Activated CD4-positive, alpha-beta T cell treated with anti-CD3 and anti-CD28 coated beads, Interleukin-2, Interleukin-4, amounts not matched to agents 100 ng/mL and 50 ng/mL, durations not matched to agents 16 hours and 8 hours (primary cell): Measurements from ENCODE around the gene BLVRA.
"Not testable (repeated sequence)": the region's sequence is repeated elsewhere in the genome, so short reads cannot be mapped to it uniquely, and the experiment has no call there.

Source experiments
- DNase-seq: peaks from one replicate; pipeline ENCODE4 v3.0.0-alpha.2; 2020; ENCODE audit warnings: low spot score

The BLVRA gene, protein sequence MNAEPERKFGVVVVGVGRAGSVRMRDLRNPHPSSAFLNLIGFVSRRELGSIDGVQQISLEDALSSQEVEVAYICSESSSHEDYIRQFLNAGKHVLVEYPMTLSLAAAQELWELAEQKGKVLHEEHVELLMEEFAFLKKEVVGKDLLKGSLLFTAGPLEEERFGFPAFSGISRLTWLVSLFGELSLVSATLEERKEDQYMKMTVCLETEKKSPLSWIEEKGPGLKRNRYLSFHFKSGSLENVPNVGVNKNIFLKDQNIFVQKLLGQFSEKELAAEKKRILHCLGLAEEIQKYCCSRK

GRCh38 chr7:43758029-43758821 lies at the start of gene BLVRA:
TSS of gene BLVRA (plus strand) at chr7:43758680. CDS start at chr7:43771159, 12,479 bp downstream.
- DNase-seq, result peak; percentile 55

DNA sequence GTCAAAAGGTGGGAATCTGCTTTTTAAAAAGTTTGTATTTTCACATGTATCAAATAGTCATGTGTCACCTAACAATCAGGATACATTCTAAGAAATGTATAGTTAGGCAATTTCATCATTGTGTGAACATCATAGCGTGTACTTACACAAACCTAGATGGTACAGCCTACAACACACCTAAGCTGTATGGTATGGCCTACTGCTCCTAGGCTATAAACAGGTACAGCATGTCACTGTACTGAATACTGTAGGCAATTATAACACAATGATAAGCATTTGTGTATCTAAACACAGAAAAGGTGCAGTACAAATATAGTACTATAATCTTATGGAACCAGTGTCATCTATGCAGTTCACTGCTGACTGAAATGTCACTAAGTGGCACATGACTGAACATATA lies 47.0 kb upstream of the BLVRA start:
- DNase-seq, result no peak

GRCh38 chr7:43715966-43716365 lies 42.5 kb upstream of the BLVRA start:
- not testable (repeated sequence) for DNase-seq

DNA sequence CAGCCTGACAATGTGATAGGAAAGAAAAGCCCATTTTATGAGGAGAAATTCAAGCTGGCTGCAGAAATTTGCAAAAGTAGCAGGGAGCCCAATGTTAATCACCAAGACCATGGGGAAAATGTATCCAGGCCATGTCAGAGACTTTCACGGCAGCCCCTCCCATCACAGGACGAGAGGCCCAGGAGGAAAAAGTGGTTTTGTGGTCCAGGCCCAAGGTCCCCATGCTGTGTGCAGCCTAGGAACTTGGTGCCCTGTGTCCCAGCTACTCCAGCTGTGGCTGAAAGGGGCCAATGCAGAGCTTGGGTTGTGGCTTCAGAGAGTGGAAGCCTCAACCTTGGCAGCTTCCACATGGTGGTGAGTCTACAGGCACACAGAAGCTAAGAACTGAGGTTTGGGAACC lies 41.9 kb upstream of the BLVRA start:
- no peak for DNase-seq

DNA sequence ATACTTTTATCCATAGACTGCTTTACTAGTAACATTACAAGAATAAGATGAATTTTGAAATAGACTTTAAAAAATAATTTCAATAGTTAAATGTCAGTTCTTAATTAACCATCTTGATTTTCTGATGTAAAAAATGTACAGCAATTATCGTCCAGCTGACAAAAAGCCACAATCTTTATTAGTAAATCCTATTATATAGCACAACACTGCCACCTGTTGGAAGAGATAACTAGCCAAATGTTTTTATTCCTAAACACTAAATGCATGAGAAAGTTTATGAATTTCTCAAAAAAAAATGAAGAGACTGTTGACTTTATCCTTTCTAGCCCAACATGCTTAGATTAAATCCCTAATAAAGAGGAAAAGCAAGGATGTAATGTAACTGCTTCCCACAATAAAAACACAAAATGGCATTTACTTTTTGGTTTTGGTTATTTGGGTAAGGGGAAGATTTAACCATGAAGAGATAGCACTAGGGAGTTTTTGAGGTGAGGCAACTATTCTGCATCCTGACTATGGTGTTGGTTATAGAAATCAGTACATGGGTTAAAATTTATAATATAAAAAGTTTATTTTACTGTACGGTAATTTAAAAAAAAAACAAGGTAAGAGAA lies 37.2 kb upstream of the BLVRA start:
- DNase-seq, result peak; percentile 48

DNA sequence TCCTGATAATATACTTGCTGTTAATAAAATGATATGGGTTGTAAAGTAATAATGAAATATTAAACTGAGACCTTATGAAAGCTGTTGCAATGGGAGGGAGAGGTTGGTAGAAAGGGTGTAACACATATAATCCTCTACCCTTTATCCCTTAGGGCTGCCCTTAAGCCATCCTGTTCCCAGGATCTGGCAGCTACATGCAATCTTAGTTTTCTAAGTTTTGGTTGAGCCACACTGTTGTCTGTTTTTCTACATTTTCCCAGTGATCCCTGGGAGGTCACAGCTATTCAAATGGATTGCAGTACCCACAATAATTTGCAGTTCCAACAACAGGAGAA lies 35.5 kb upstream of the BLVRA start:
- no peak for DNase-seq

- DNase-seq, result no peak
Measured at GRCh38 chr7:43725251-43725650, 33.2 kb upstream of the BLVRA start.

GRCh38 chr7:43726466-43726865 lies 32.0 kb upstream of the BLVRA start:
- no peak for DNase-seq

GRCh38 chr7:43727003-43727402 lies 31.5 kb upstream of the BLVRA start:
- no peak for DNase-seq

- DNase-seq, result no peak
Measured at GRCh38 chr7:43727494-43727893, 31.0 kb upstream of the BLVRA start.

DNA sequence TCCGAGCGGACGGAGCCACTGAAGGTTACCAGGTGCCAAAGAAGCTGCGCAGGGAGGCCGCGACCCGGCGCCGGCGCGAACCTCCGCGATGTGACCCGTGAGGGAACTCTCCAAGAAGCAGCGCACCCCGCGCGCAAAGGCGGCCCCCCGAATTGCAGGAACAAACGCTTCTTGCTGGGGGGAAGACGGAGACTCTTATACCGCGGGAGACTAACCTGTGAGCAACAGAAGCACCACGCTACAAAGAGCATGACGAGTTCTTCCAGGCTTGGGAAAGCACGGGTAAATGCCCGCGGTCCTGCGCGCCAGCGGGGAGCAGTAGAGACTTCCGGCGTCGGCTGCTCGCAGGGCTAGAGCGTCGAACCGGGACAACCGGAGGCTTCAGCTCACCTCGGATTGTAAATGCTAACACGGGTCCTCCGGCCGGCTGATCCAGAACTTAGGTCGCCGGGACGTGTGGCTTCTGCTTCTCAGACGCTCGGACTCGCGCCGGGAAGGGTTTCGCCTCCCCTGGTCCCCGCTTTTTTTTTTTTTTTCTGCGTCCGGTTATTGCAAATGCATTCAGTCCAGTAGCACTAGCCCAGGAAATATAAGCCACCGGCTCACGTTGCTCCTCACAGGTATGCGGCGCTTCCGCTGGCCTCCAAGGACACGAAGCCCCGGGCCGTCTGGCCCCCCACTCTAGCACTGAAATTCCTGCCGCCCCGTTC lies 29.1 kb upstream of the BLVRA start, which contains the start of gene COA1:
TSS of gene COA1 (minus strand) at position 310 of the 710 bp plus-strand sequence. CDS start 80,909 bp downstream, outside the sequence.
- peak; percentile 81 for DNase-seq

- DNase-seq, result no peak
Measured at GRCh38 chr7:43729924-43730248, 28.6 kb upstream of the BLVRA start.

DNA sequence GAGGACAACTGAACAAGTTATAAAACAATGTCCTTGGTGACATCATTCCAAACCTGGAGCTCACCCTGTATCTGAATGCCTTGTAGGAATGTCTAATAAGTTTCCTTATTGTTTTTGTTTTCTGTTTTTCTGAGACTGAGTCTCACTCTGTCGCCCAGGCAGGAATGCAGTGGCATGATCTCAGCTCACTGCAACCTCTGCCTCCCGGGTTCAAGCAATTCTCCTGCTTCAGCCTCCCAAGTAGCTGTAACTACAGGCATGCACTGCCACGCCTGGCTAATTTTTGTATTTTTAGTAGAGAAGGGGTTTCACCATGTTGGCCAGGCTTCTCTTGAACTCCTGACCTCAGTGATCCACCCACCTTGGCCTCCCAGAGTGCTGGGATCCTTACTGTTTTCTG lies 27.0 kb upstream of the BLVRA start:
- not testable (repeated sequence) for DNase-seq

- DNase-seq, result not testable (repeated sequence)
Measured at GRCh38 chr7:43734575-43735332, 23.7 kb upstream of the BLVRA start.

GRCh38 chr7:43735403-43735801 lies 23.1 kb upstream of the BLVRA start:
- DNase-seq, result peak; percentile 40

- peak; percentile 64 for DNase-seq
Measured at GRCh38 chr7:43735802-43736603, 22.5 kb upstream of the BLVRA start.

DNA sequence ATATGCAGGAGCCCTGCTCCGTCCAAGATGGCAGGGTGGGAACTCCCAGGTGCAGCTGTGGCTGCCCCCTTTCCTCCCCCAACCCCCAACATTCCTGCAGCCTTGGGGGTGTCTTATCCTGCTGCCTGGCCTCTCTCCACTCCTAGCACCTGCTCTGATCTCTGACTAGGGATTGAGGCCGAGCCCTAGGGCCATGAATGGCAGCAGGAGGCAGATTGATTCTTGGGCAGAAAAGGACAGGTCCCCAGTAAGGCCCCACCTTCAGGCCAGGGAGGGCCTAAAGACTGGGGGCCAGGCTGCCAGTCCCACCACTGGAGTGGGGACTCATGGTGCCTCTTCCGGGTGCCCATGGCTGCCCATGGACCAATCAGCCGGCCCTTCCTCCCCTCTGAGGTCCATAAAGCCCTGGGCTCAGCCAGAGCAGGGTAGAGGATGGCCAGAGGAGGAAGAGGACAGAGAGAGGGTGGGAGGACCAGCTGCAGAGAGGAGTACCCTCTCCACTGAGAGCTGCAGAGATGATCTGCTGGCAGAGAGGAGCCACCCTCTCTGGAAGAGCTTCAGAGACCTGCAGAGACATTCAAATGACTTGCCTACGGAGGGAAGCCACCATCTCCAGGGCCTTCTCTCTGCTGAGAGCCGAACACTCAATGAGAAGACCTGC lies 20.9 kb upstream of the BLVRA start:
- DNase-seq, result no peak

DNA sequence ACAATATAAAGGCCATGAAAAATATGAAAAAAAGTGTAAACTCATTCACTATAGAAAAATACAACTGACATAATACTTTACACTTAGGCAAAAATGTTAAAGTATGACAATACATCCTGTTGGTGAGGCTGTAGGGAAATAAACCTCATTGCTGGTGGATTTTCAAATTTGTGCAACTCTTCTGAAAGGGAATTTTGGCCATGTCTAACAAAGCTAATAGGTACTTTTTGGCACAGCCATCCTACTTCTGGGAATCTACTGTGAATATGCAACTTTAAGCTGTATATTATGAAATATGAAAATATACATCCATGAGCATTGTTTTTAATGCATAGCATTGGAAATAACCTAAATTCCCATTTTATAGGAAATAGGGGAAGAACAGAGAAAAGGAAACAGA lies 15.8 kb upstream of the BLVRA start:
- no peak for DNase-seq

DNA sequence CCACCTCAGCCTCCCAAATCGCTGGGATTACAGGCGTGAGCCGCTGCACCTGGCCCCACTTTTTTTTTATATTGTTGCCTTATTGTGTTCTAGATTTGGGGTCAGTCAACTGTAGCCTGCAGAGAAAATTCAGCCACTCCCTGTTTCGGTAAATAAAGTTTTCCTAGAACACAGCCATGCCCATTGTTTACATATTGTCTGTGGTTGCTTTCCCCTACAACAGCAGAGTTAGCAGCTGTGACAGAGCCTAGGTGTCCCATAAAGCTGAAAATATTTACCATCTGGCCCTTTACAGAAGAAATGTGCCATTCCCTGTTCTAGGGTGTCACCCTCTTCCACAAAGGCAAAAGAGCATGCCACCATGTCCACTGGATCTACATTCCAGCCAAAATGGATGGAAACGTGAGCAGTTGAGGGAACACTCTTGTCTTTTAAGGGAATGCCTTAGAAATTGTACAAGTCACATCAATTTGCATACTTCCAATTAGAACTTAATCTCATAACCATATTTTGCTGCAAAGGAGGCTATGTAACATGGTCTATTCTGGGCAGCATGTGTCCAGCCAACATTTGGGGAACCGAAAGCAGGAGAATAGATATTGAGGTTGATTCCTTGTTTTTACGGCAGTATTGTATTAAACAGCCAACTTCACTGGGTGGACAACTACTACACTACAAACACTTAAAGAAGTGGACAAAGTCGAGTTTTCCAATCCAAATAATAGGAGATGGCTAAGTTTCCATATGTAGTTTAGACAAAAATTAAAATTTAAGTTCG lies 11.0 kb upstream of the BLVRA start:
- DNase-seq, result no peak
